ENCODE measurements around the gene GTF3C1. TPM values are rescaled to one million over a fixed set of nuclear protein-coding genes. Genes with fewer than 3 reads are reported as not detected.

Gene GTF3C1
- polyA plus RNA-seq, 1 donor from 2014 or later = 54.0 TPM

GRCh38 chr16:27528294-27528693 lies 21.4 kb downstream of the GTF3C1 start:
- Histone ChIP-seq H3K27ac (ENCODE audit: low read length) (no peak overlapping the region), H4K20me1 (ENCODE audit: insufficient read depth) (no peaks in the 10 kb centered on the region), H3K4me2 (ENCODE audit: low read length) (no peak overlapping the region), H3K9me2 (ENCODE audit: insufficient read depth, low read length) (no peaks in the 10 kb centered on the region), H3F3A (ENCODE audit: insufficient read depth, low read length, poor library complexity, severe bottlenecking) (no peaks in the 10 kb centered on the region), H2AFZ (ENCODE audit: low read depth, low read length) (no peak overlapping the region), H3K79me2 (replicated peaks; ENCODE audit: insufficient read depth, low read length) (no peaks in the 10 kb centered on the region), H3K27me3 (ENCODE audit: insufficient read depth, low read depth, low read length) (no peaks in the 10 kb centered on the region), H3K9ac (ENCODE audit: low read length) (no peak overlapping the region), H3K9me3 (ENCODE audit: low read length) (no peaks in the 10 kb centered on the region), H3K36me3 (ENCODE audit: insufficient read depth, low read length) (peaks cover 2% of the 10 kb centered on the region), H3K4me3 (ENCODE audit: low read length) (no peak overlapping the region)
- TF ChIP-seq CTCF (IDR thresholded peaks at IDR 0.05; ENCODE audit: poor library complexity, severe bottlenecking) (no peak), EP300 (conservative IDR thresholded peaks at IDR 0.05; ENCODE audit: poor library complexity, severe bottlenecking) (no peak), MXI1 (conservative IDR thresholded peaks at IDR 0.05; ENCODE audit: poor library complexity, severe bottlenecking) (no peak), SMC3 (conservative IDR thresholded peaks at IDR 0.05; ENCODE audit: poor library complexity) (no peak), EZH2 (IDR thresholded peaks at IDR 0.05; ENCODE audit: borderline replicate concordance, insufficient read depth, low read length, poor library complexity, severe bottlenecking) (no peak), TAF1 (IDR thresholded peaks at IDR 0.05; ENCODE audit: low read depth) (no peak), POLR2AphosphoS5 (IDR thresholded peaks at IDR 0.05) (no peak), REST (IDR thresholded peaks at IDR 0.05; ENCODE audit: borderline replicate concordance) (no peak), RAD21 (conservative IDR thresholded peaks at IDR 0.05) (no peak)

DNA sequence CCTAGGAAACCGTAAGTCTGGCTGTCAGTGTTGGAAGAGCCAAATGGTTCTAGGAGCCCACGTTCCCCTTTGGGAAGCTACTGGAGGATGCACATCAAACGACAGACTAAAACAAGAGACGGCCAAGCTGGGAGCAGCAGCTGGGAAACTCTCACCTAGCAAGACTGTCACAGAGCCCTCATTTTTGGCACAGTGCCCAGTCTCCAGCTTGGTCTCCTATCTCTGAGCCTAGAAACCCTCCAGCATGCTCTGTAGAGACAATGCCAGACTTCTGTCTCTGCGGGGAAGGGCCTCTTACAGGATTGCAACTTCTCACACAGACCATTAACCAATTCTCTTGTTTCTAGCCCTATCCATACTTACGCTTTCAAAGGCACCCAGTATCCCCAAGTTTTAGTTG lies 23.5 kb downstream of the GTF3C1 start:
- Histone ChIP-seq H2AFZ (ENCODE audit: low read depth, low read length) (no peak overlapping the region), H3F3A (ENCODE audit: insufficient read depth, low read length, poor library complexity, severe bottlenecking) (no peaks in the 10 kb centered on the region), H3K36me3 (ENCODE audit: insufficient read depth, low read length) (no peaks in the 10 kb centered on the region), H3K9me3 (ENCODE audit: low read length) (no peaks in the 10 kb centered on the region), H3K27ac (ENCODE audit: low read length) (no peak overlapping the region), H3K79me2 (replicated peaks; ENCODE audit: insufficient read depth, low read length) (no peaks in the 10 kb centered on the region), H3K9me2 (ENCODE audit: insufficient read depth, low read length) (no peaks in the 10 kb centered on the region), H4K20me1 (ENCODE audit: insufficient read depth) (no peaks in the 10 kb centered on the region), H3K4me2 (ENCODE audit: low read length) (no peak overlapping the region), H3K4me3 (ENCODE audit: low read length) (no peak overlapping the region), H3K27me3 (ENCODE audit: insufficient read depth, low read depth, low read length) (no peaks in the 10 kb centered on the region), H3K9ac (ENCODE audit: low read length) (no peak overlapping the region)
- TF ChIP-seq CTCF (IDR thresholded peaks at IDR 0.05; ENCODE audit: poor library complexity, severe bottlenecking) = no peak
- TF ChIP-seq REST (IDR thresholded peaks at IDR 0.05; ENCODE audit: borderline replicate concordance) = no peak
- no peak for TF ChIP-seq RAD21 (conservative IDR thresholded peaks at IDR 0.05)
- TF ChIP-seq EZH2 (IDR thresholded peaks at IDR 0.05; ENCODE audit: borderline replicate concordance, insufficient read depth, low read length, poor library complexity, severe bottlenecking) = no peak
